DND-41 (cell line): ENCODE measurements around the gene FBXW7.

Experiments used
- ATAC-seq: fragments of 200-7000 bp; cut with Tn5 transposase; 3 replicates; pipeline ENCODE4 v1.9.1; 2021; ENCODE audit warnings: low read depth; ENCODE audit not compliant: insufficient read depth
- DNase-seq: peaks from one replicate; pipeline ENCODE4 v3.0.0-alpha.2; 2020
- H2AFZ ChIP-seq: 2 replicates; pipeline ENCODE4 v1.6.0; 2012; ENCODE audit warnings: low read depth, low read length
- H3K27ac ChIP-seq: 2 replicates; pipeline ENCODE4 v1.5.1; 2012; ENCODE audit warnings: low read length, inconsistent platforms
- H3K27me3 ChIP-seq: fragments of 200-600 bp; sonication (generic); 2 replicates; pipeline ENCODE4 v1.6.0; 2012; ENCODE audit warnings: low read length, mild to moderate bottlenecking, inconsistent platforms; ENCODE audit not compliant: insufficient read depth, poor library complexity
- H3K36me3 ChIP-seq: 2 replicates; pipeline ENCODE4 v1.5.1; 2012; ENCODE audit warnings: low read length, inconsistent platforms; ENCODE audit not compliant: insufficient read depth
- H3K4me1 ChIP-seq: 2 replicates; pipeline ENCODE4 v1.5.1; 2012; ENCODE audit warnings: mild to moderate bottlenecking, low read length; ENCODE audit not compliant: insufficient read depth
- H3K4me2 ChIP-seq: 2 replicates; pipeline ENCODE4 v1.6.0; 2012; ENCODE audit warnings: mild to moderate bottlenecking, moderate library complexity, low read length, inconsistent platforms; ENCODE audit not compliant: insufficient read depth
- H3K4me3 ChIP-seq, 2 experiments: fragments of 200-600 bp in 1 of 2; shearing (Covaris generic) in 1 of 2; 2 replicates each; pipeline ENCODE4 v1.5.1; 2012 to 2016; ENCODE audit warnings: inconsistent platforms in 2 of 2, low read length in 2 of 2, mild to moderate bottlenecking in 2 of 2, low read depth in 1 of 2, moderate library complexity in 1 of 2
- H3K79me2 ChIP-seq: 2 replicates; pipeline ENCODE4 v1.6.0; 2012; ENCODE audit warnings: low read length, inconsistent platforms; ENCODE audit not compliant: insufficient read depth
- H3K9ac ChIP-seq: 2 replicates; pipeline ENCODE4 v1.6.0; 2012; ENCODE audit warnings: low read depth, mild to moderate bottlenecking, inconsistent platforms, low read length, moderate library complexity
- H3K9me3 ChIP-seq: 2 replicates; pipeline ENCODE4 v1.5.1; 2012; ENCODE audit warnings: low read length, moderate library complexity, mild to moderate bottlenecking, inconsistent platforms; ENCODE audit not compliant: insufficient read depth, severe bottlenecking
- H4K20me1 ChIP-seq: 2 replicates; pipeline ENCODE4 v1.6.0; 2012; ENCODE audit warnings: low read length; ENCODE audit not compliant: insufficient read depth
- CTCF ChIP-seq: IDR thresholded peaks from 2 replicates; pipeline ENCODE4 v1.5.1; 2012; ENCODE audit warnings: borderline replicate concordance, low read length, moderate library complexity, mild to moderate bottlenecking; ENCODE audit not compliant: poor library complexity, severe bottlenecking; ENCODE audit errors: extremely low read depth
- EZH2 ChIP-seq: IDR thresholded peaks from 3 replicates; pipeline ENCODE4 v1.6.1; 2012; ENCODE audit warnings: borderline replicate concordance, low read depth, mild to moderate bottlenecking, moderate library complexity, low read length, inconsistent platforms; ENCODE audit not compliant: severe bottlenecking

Gene FBXW7

DNA sequence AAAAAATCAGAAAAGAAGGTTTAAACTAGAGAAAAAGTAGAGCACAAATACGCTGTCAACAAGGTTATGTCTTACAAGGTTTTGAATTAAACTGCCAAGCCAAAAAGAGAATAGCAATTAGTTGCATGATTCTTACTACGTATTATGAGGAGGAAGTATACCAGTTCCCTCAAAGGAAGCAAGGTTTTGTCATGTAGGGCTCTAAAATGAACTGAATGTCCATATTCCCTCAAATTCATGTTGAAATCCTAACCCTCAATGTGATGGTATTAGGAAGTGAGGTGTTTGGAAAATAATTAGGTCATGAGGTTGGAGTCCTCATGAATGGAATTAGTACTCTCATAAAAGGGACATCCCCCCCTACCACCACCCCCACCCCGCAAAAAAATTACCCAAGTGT, 201.0 kb downstream of the FBXW7 start:
- H3K36me3 ChIP-seq, result peaks cover 61% of the 10 kb centered on the region
- no peaks in the 10 kb centered on the region for H3K4me1 ChIP-seq
- H3K4me3 ChIP-seq, result no peak overlapping the region
- H4K20me1 ChIP-seq, result no peaks in the 10 kb centered on the region
- DNase-seq (no peak), ATAC-seq (no peak)
- H3K27me3 ChIP-seq, result no peaks in the 10 kb centered on the region
- H3K79me2 ChIP-seq, result no peaks in the 10 kb centered on the region
- H2AFZ ChIP-seq, result no peak overlapping the region
- no peak overlapping the region for H3K4me2 ChIP-seq
- no peak for TF ChIP-seq EZH2
- TF ChIP-seq CTCF, result no peak
- no peak overlapping the region for H3K9ac ChIP-seq
- H3K27ac ChIP-seq, result no peak overlapping the region
- no peaks in the 10 kb centered on the region for H3K9me3 ChIP-seq

DNA sequence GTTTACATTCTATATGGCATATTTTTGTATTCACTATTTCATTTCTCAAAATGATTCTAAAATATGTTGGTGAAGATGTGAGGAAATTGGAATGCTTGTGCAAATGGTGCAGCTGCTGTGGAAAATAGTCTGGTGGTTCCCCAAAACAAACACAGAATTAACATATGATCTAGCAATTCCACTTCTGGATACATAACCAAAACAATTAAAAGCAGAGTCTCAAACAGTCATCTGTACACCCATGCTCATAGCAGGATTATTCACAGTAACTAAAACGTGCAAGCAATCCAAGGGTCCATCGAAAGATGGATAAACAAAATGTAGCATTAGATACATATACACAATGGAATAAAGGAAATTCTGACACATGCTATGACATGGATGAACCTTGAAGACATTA, 204.8 kb downstream of the FBXW7 start:
- Histone ChIP-seq H3K4me2 (no peak overlapping the region), H3K79me2 (no peaks in the 10 kb centered on the region), H3K36me3 (peaks cover 77% of the 10 kb centered on the region), H3K4me1 (no peaks in the 10 kb centered on the region), H3K9me3 (no peaks in the 10 kb centered on the region), H2AFZ (no peak overlapping the region), H3K9ac (no peak overlapping the region), H3K27ac (no peak overlapping the region), H3K27me3 (no peaks in the 10 kb centered on the region), H3K4me3 (no peak overlapping the region), H4K20me1 (no peaks in the 10 kb centered on the region)
- no peak for TF ChIP-seq CTCF
- TF ChIP-seq EZH2, result no peak
- no peak for DNase-seq
- no peak for ATAC-seq

DNA sequence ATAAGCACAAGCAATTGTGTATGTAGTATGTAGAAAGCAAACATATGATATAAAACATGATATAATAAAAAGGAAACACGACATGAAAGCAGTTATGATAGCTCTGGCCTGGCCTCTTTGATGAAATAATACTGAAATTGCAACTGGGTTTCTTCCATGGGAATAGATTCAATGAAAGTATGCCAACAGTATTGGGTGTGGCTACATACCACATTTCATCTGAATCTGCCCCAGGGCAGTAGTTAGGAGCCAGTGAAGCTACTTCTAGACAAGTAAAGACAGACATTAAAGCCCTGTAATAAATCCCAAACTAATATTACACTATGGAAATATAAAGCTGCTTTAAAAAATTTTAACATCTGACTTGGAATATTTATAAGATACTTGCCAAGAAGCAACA, 207.3 kb downstream of the FBXW7 start:
- no peaks in the 10 kb centered on the region for H3K79me2 ChIP-seq
- no peaks in the 10 kb centered on the region for H3K4me1 ChIP-seq
- no peaks in the 10 kb centered on the region for H4K20me1 ChIP-seq
- peaks cover 78% of the 10 kb centered on the region for H3K36me3 ChIP-seq
- no peak overlapping the region for H3K27ac ChIP-seq
- H3K4me2 ChIP-seq, result no peak overlapping the region
- H3K4me3 ChIP-seq, result no peak overlapping the region
- ATAC-seq, result no peak
- no peaks in the 10 kb centered on the region for H3K9me3 ChIP-seq
- no peak for DNase-seq
- no peak overlapping the region for H2AFZ ChIP-seq
- H3K9ac ChIP-seq, result no peak overlapping the region
- H3K27me3 ChIP-seq, result no peaks in the 10 kb centered on the region
- no peak for TF ChIP-seq CTCF
- TF ChIP-seq EZH2, result no peak
